Testis (tissue), 3 donors: ENCODE results near the gene HCFC1R1. TPM values are rescaled to one million over a fixed set of nuclear protein-coding genes. Genes with fewer than 3 reads are reported as not detected.

Experiments
- DNase-seq: peaks from one replicate; pipeline ENCODE4 v3.0.0-alpha.2; 2019
- H3K27ac ChIP-seq, 2 donors: fragments of 200-600 bp; sonication (generic); one replicate each; pipeline ENCODE4 v1.5.1; 2019
- H3K27me3 ChIP-seq: fragments of 200-600 bp; sonication (generic); one replicate; pipeline ENCODE4 v1.5.1; 2019
- H3K36me3 ChIP-seq: fragments of 200-600 bp; sonication (generic); one replicate; pipeline ENCODE4 v1.5.1; 2017; ENCODE audit warnings: low read depth; ENCODE audit errors: missing control alignments
- H3K4me1 ChIP-seq: fragments of 200-600 bp; sonication (generic); one replicate; pipeline ENCODE4 v1.5.1; 2019
- H3K4me3 ChIP-seq, 2 donors: fragments of 200-600 bp; sonication (generic); one replicate each; pipeline ENCODE4 v1.5.1; 2017 to 2019
- H3K9me3 ChIP-seq: fragments of 200-600 bp; sonication (generic); one replicate; pipeline ENCODE4 v1.5.1; 2017
- CTCF ChIP-seq, 3 experiments: fragments of 450-650 bp in 2 of 3; fragments of 200-600 bp in 1 of 3; sonication (generic) in 1 of 3; IDR thresholded peaks; one replicate each; pipeline ENCODE4 v1.5.1; 2016 to 2019; ENCODE audit warnings: antibody characterized with exemption in 3 of 3, mild to moderate bottlenecking in 2 of 3, moderate library complexity in 1 of 3
- POLR2A ChIP-seq: fragments of 450-650 bp; IDR thresholded peaks from one replicate; pipeline ENCODE4 v1.6.1; 2017; ENCODE audit warnings: antibody characterized with exemption, mild to moderate bottlenecking, moderate library complexity
- WGBS, 2 donors: methylation state at CpG; one replicate each; pipeline ENCODE4 v1.1.5; 2018; 5-methylcytosine and 5-hydroxymethylcytosine counted together
- intact Hi-C: fragments of 100-400 bp; cut with DNase I; formaldehyde crosslinking; loops from one replicate; pipeline ENCODE4 v1.15.1; 2023; ENCODE audit warnings: low total_unique reads
- polyA plus RNA-seq: library from polyadenylated mRNA; stranded (reverse); fragments of 350-450 nt; fragmentation: Illumina TruSeq; extraction: RNeasy Lipid Tissue Mini Kit (QIAGEN cat#74804); gene quantifications from one replicate; pipeline ENCODE4 v1.2.3, GENCODE V29; 2014; ENCODE audit warnings: low read depth, low replicate concordance; ENCODE audit not compliant: insufficient read depth
- total RNA-seq, 2 donors: library from RNA; depleted of rRNA; stranded (reverse); fragments of >200 nt; gene quantifications; one replicate each; pipeline ENCODE4 v1.2.3, GENCODE V29; 2016

Gene HCFC1R1
- total and polyA plus RNA-seq, 3 donors from 2014 or later: 30.2 to 94.5 (median 39.4) TPM

GRCh38 chr16:2985893-2986355 is 37.8 kb downstream of the HCFC1R1 start:
- no peak for DNase-seq
- WGBS, 2 donors: 20 to 60% methylated on average over 1 to 15 of the region's 15 CpGs
- H3K27ac ChIP-seq: no peak overlapping the region
- TF ChIP-seq CTCF (IDR thresholded peaks at IDR 0.05): no peak
- no peak for TF ChIP-seq POLR2A
- H3K27me3 ChIP-seq: no peaks in the 10 kb centered on the region
- H3K4me3 ChIP-seq: no peak overlapping the region
- no peaks in the 10 kb centered on the region for H3K36me3 ChIP-seq
- H3K4me1 ChIP-seq: peaks cover 21% of the 10 kb centered on the region
- no peaks in the 10 kb centered on the region for H3K9me3 ChIP-seq
- intact Hi-C loops: no loop called here

DNA sequence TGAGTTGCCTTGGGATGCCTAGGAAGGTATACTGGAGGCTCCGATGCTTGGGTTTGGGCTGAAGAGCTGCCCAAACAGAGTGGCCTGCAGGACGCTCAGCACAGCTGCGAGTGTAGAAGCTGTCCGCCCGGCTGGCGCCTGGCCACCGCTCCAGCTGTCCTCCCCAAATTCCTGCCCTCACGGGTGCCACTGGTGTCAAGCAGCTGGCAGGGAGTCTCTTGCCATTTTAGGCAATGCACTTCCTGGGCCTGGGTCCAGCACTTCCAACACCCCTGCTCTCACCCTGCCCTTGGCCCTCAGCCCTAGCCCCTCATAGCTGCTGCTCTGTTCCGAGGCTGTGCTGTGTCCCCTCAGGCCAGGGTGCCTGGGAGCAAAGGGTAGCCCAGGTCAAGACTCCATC is 38.3 kb downstream of the HCFC1R1 start:
- WGBS, 2 donors: 34% methylated on average over 9 of the region's 9 CpGs
- H3K27me3 ChIP-seq: no peaks in the 10 kb centered on the region
- TF ChIP-seq CTCF (IDR thresholded peaks at IDR 0.05) (no peak), POLR2A (no peak)
- no peak overlapping the region for H3K4me3 ChIP-seq
- peaks cover 24% of the 10 kb centered on the region for H3K4me1 ChIP-seq
- no peak for DNase-seq
- no peak overlapping the region for H3K27ac ChIP-seq
- intact Hi-C loops: no loop called here
- no peaks in the 10 kb centered on the region for H3K9me3 ChIP-seq
- no peaks in the 10 kb centered on the region for H3K36me3 ChIP-seq

DNA sequence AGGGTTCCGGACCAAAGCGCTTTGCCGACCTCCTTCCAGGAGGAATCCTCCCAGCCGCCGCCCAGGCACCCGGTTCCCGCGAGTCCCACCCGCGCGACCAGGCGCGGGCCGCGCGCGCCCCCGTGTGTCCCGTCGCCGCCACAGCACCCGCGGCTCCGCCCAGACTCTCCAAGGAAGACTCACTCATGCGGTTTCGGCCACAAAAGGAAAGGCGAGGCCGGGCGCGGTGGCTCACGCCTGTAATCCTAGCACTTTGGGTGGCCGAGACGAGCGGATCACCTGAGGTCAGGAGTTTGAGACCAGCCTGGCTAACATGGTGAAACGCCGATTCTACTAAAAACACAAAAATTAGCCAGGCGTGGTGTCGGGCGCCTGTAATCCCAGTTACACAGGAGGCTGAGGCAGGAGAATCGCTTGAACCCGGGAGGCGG is 40.0 kb downstream of the HCFC1R1 start:
- intact Hi-C loops: no loop called here
- H3K4me3 ChIP-seq: peak overlapping the region; percentile 5 to 29
- WGBS, 2 donors: 8 to 12% methylated on average over 28 to 42 of the region's 42 CpGs
- H3K36me3 ChIP-seq: no peaks in the 10 kb centered on the region
- H3K27ac ChIP-seq: no peak overlapping the region
- peak; percentile 86 for DNase-seq
- H3K27me3 ChIP-seq: no peaks in the 10 kb centered on the region
- no peaks in the 10 kb centered on the region for H3K9me3 ChIP-seq
- TF ChIP-seq POLR2A (no peak), CTCF (IDR thresholded peaks at IDR 0.05) (peak; percentile 57 to 89 (median 86))
- H3K4me1 ChIP-seq: peaks cover 31% of the 10 kb centered on the region

DNA sequence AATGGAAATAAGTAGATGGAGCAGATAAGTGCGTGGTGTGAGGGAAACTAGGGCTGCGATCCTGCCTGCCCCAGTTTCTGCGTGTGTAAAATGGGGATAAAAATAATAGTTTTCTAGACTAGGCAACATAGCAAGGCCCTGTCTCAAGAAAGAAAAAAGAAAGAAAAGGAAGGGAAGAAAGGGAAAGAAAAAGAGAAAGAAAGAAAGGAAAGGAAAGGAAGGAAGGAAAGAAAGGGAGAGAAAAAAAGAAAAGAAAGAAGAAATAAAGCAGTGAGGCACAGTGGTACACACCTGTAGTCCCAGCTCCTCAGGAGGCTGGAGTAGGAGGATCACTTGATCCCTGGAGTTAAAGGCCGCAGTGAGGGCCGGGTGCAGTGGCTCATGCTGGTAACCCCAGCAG is 41.3 kb downstream of the HCFC1R1 start:
- Histone ChIP-seq H3K36me3 (no peaks in the 10 kb centered on the region), H3K27ac (no peak overlapping the region), H3K27me3 (no peaks in the 10 kb centered on the region), H3K4me3 (no peak overlapping the region), H3K9me3 (no peaks in the 10 kb centered on the region), H3K4me1 (peaks cover 31% of the 10 kb centered on the region)
- intact Hi-C loops: no loop called here
- TF ChIP-seq CTCF (IDR thresholded peaks at IDR 0.05): no peak
- no peak for TF ChIP-seq POLR2A
- DNase-seq: no peak
- WGBS, 2 donors: 57 to 72% methylated on average over 5 of the region's 5 CpGs

- Histone ChIP-seq H3K27ac (no peak overlapping the region), H3K27me3 (no peaks in the 10 kb centered on the region), H3K9me3 (no peaks in the 10 kb centered on the region), H3K4me3 (no peak overlapping the region), H3K4me1 (peaks cover 31% of the 10 kb centered on the region), H3K36me3 (no peaks in the 10 kb centered on the region)
- intact Hi-C loops: no loop called here
- no peak for DNase-seq
- 45 to 48% methylated on average over 4 of the region's 4 CpGs for WGBS, 2 donors
- no peak for TF ChIP-seq POLR2A
Observed at GRCh38 chr16:2981899-2982250, 41.9 kb downstream of the HCFC1R1 start.
